Liver (tissue), 9 donors: ENCODE data around the gene AOPEP. TPM values are rescaled to one million over a fixed set of nuclear protein-coding genes. Genes with fewer than 3 reads are reported as not detected.

ENCODE experiments used
- DNase-seq: peaks from one replicate; pipeline ENCODE4 v3.0.0-alpha.2; 2017; ENCODE audit warnings: low spot score
- H3K27ac ChIP-seq, 2 donors: one replicate each; pipeline ENCODE4 v1.7.0; 2013; ENCODE audit warnings: inconsistent platforms in 2 of 2, low read length in 2 of 2, control low read depth in 1 of 2, low read depth in 1 of 2, mild to moderate bottlenecking in 1 of 2
- H3K27me3 ChIP-seq, 4 donors: one replicate each; pipeline versions ENCODE4 v1.6.1 to v1.7.0; 2013; ENCODE audit warnings: low read length in 3 of 4, inconsistent platforms in 1 of 4, mild to moderate bottlenecking in 1 of 4, moderate library complexity in 1 of 4; ENCODE audit not compliant: control insufficient read depth in 4 of 4, insufficient read depth in 4 of 4
- H3K36me3 ChIP-seq, 4 donors: one replicate each; pipeline versions ENCODE4 v1.6.1 to v1.7.0; 2013; ENCODE audit warnings: low read length in 3 of 4, mild to moderate bottlenecking in 3 of 4, low read depth in 1 of 4, moderate library complexity in 1 of 4; ENCODE audit not compliant: control insufficient read depth in 4 of 4, insufficient read depth in 3 of 4
- H3K4me1 ChIP-seq, 4 donors: one replicate each; pipeline versions ENCODE4 v1.6.1 to v1.7.0; 2013; ENCODE audit warnings: low read length in 3 of 4, mild to moderate bottlenecking in 3 of 4, moderate library complexity in 1 of 4; ENCODE audit not compliant: control insufficient read depth in 4 of 4, insufficient read depth in 4 of 4
- H3K4me3 ChIP-seq, 3 donors: one replicate each; pipeline versions ENCODE4 v1.6.1 to v1.7.0; 2013; ENCODE audit warnings: low read length in 3 of 3, control low read depth in 1 of 3, low read depth in 1 of 3, mild to moderate bottlenecking in 1 of 3
- H3K9ac ChIP-seq, 2 donors: one replicate each; pipeline ENCODE4 v1.7.0; 2013; ENCODE audit warnings: low read length in 2 of 2, mild to moderate bottlenecking in 2 of 2, moderate library complexity in 2 of 2, control low read depth in 1 of 2, low read depth in 1 of 2
- H3K9me3 ChIP-seq, 4 donors: one replicate each; pipeline versions ENCODE4 v1.6.1 to v1.7.0; 2013; ENCODE audit warnings: low read length in 3 of 4; ENCODE audit not compliant: control insufficient read depth in 4 of 4
- ATF3 ChIP-seq: IDR thresholded peaks from 2 replicates; pipeline ENCODE4 v1.6.1; 2016; ENCODE audit warnings: antibody characterized with exemption
- CTCF ChIP-seq: fragments of 150-350 bp; IDR thresholded peaks from 2 replicates; pipeline ENCODE4 v1.5.1; 2017; ENCODE audit warnings: improper control_type of control experiment, low read depth, low read length; ENCODE audit not compliant: missing input control
- EGR1 ChIP-seq, 2 donors: IDR thresholded peaks; 2 replicates each; pipeline ENCODE4 v1.6.1; 2016 to 2018; ENCODE audit warnings: antibody characterized with exemption in 2 of 2, low read depth in 2 of 2
- FOXA1 ChIP-seq: IDR thresholded peaks from 2 replicates; pipeline ENCODE4 v1.6.1; 2016; ENCODE audit warnings: antibody characterized with exemption
- GABPA ChIP-seq, 2 donors: IDR thresholded peaks in 1 of 2; conservative IDR thresholded peaks in 1 of 2; 2 replicates each; pipeline ENCODE4 v1.6.1; 2016; ENCODE audit warnings: antibody characterized with exemption in 2 of 2, mild to moderate bottlenecking in 1 of 2, moderate library complexity in 1 of 2
- HNF4A ChIP-seq, 2 donors: conservative IDR thresholded peaks; 2 replicates each; pipeline ENCODE4 v1.6.1; 2016; ENCODE audit warnings: antibody characterized with exemption in 2 of 2, mild to moderate bottlenecking in 2 of 2
- JUND ChIP-seq, 2 donors: IDR thresholded peaks; 2 replicates each; pipeline ENCODE4 v1.6.1; 2016; ENCODE audit warnings: antibody characterized with exemption in 2 of 2
- MAX ChIP-seq: IDR thresholded peaks from 2 replicates; pipeline ENCODE4 v1.6.1; 2016; ENCODE audit warnings: antibody characterized with exemption
- NR2F2 ChIP-seq: IDR thresholded peaks from 2 replicates; pipeline ENCODE4 v1.6.1; 2016; ENCODE audit warnings: antibody characterized with exemption
- RAD21 ChIP-seq, 2 donors: IDR thresholded peaks; 2 replicates each; pipeline ENCODE4 v1.6.1; 2016; ENCODE audit warnings: antibody characterized with exemption in 2 of 2, mild to moderate bottlenecking in 2 of 2
- SP1 ChIP-seq: IDR thresholded peaks from 2 replicates; pipeline ENCODE4 v1.6.1; 2018; ENCODE audit warnings: antibody characterized with exemption, mild to moderate bottlenecking
- TAF1 ChIP-seq: conservative IDR thresholded peaks from 2 replicates; pipeline ENCODE4 v1.6.1; 2016; ENCODE audit warnings: antibody characterized with exemption, mild to moderate bottlenecking
- YY1 ChIP-seq: IDR thresholded peaks from 2 replicates; pipeline ENCODE4 v1.6.1; 2016; ENCODE audit warnings: antibody characterized with exemption, mild to moderate bottlenecking
- ZBTB33 ChIP-seq: IDR thresholded peaks from 2 replicates; pipeline ENCODE4 v1.6.1; 2016; ENCODE audit warnings: antibody characterized with exemption
- WGBS: extraction: QIAGEN DNeasy Blood & Tissue Kit; methylation state at CpG from one replicate; pipeline ENCODE4 v1.1.7; 2013; 5-methylcytosine and 5-hydroxymethylcytosine counted together
- polyA plus RNA-seq, 2 donors: library from polyadenylated mRNA; stranded (reverse) in 1 of 2; unstranded in 1 of 2; fragments of 200-250 nt in 1 of 2; fragments of >200 nt in 1 of 2; fragmentation: Nextera tagmentation in 1 of 2; extraction: Ambion mirVana in 1 of 2; gene quantifications; one replicate each; pipeline versions ENCODE4 v1.2.1 to v1.2.3, GENCODE V29; 2013 to 2015
- total RNA-seq, 2 donors: library from RNA; depleted of rRNA; stranded (reverse); fragments of >200 nt; gene quantifications; one replicate each; pipeline ENCODE4 v1.2.3, GENCODE V29; 2014
- donor health status: healthy.
- donor health status: healthy.
- donor health status: healthy.
- donor health status: healthy.
- donor health status: healthy.

Gene AOPEP
- total and polyA plus RNA-seq, 4 donors = 22.2 to 77.1 (median 34.8) TPM

GRCh38 chr9:94812343-94812742 lies 85.8 kb downstream of the AOPEP start:
- DNase-seq = no peak
- no peak overlapping the region for H3K9ac ChIP-seq
- H3K4me1 ChIP-seq = no peaks in the 10 kb centered on the region
- no peaks in the 10 kb centered on the region for H3K9me3 ChIP-seq
- H3K4me3 ChIP-seq = no peak overlapping the region
- H3K27ac ChIP-seq = no peak overlapping the region
- no peaks in the 10 kb centered on the region for H3K27me3 ChIP-seq
- WGBS = 95% methylated on average over 2 of the region's 2 CpGs
- H3K36me3 ChIP-seq = peaks cover 0 to 5% (median 0%) of the 10 kb centered on the region in 4 donors
- TF ChIP-seq ZBTB33 (no peak), YY1 (no peak), HNF4A (conservative IDR thresholded peaks at IDR 0.05) (no peak), MAX (no peak), JUND (IDR thresholded peaks at IDR 0.05) (no peak), ATF3 (no peak), SP1 (no peak), GABPA (IDR thresholded peaks at IDR 0.05 in 1 of 2, conservative IDR thresholded peaks at IDR 0.05 in 1 of 2) (no peak), FOXA1 (no peak), EGR1 (IDR thresholded peaks at IDR 0.05; ENCODE audit: low read depth in 2 of 2) (no peak), CTCF (no peak), TAF1 (no peak)

- Histone ChIP-seq H3K36me3 (peaks cover 0 to 5% (median 0%) of the 10 kb centered on the region in 4 donors), H3K4me1 (no peaks in the 10 kb centered on the region), H3K27ac (no peak overlapping the region), H3K9me3 (no peaks in the 10 kb centered on the region), H3K4me3 (no peak overlapping the region), H3K27me3 (no peaks in the 10 kb centered on the region), H3K9ac (no peak overlapping the region)
- DNase-seq = no peak
- TF ChIP-seq YY1 = no peak
- WGBS = 88% methylated on average over 1 of the region's 1 CpG
These were observed 86.9 kb downstream of the AOPEP start for GRCh38 chr9:94813379-94813778.

- no peak for DNase-seq
- Histone ChIP-seq H3K27ac (no peak overlapping the region), H3K4me3 (no peak overlapping the region), H3K4me1 (no peaks in the 10 kb centered on the region), H3K27me3 (no peaks in the 10 kb centered on the region), H3K36me3 (no peaks in the 10 kb centered on the region), H3K9ac (no peak overlapping the region), H3K9me3 (no peaks in the 10 kb centered on the region)
- TF ChIP-seq EGR1 (IDR thresholded peaks at IDR 0.05; ENCODE audit: low read depth in 2 of 2) = no peak
- no peak for TF ChIP-seq FOXA1
- TF ChIP-seq NR2F2 = no peak
- TF ChIP-seq RAD21 (IDR thresholded peaks at IDR 0.05) = no peak
- 81% methylated on average over 7 of the region's 7 CpGs for WGBS
These were observed 91.0 kb downstream of the AOPEP start for GRCh38 chr9:94817291-94818177.
